Transverse colon (tissue), 4 donors: ENCODE data around the gene AHSP. TPM values are rescaled to one million over a fixed set of nuclear protein-coding genes. Genes with fewer than 3 reads are reported as not detected.

ENCODE experiments used
- DNase-seq: peaks from one replicate; pipeline ENCODE4 v3.0.0-alpha.2; 2019
- H3K27ac ChIP-seq, 4 donors: fragments of 200-600 bp; sonication (generic); 2 replicates each; pipeline ENCODE4 v1.5.1; 2016 to 2018; ENCODE audit warnings: inconsistent platforms in 4 of 4
- H3K27me3 ChIP-seq: fragments of 200-600 bp; sonication (generic); 2 replicates; pipeline ENCODE4 v1.5.1; 2017; ENCODE audit warnings: inconsistent platforms
- H3K36me3 ChIP-seq, 4 donors: fragments of 200-600 bp; sonication (generic); 2 replicates each; pipeline ENCODE4 v1.5.1; 2017 to 2019; ENCODE audit warnings: inconsistent platforms in 4 of 4
- H3K4me1 ChIP-seq, 4 donors: fragments of 200-600 bp; sonication (generic); 2 replicates each; pipeline ENCODE4 v1.5.1; 2017 to 2020; ENCODE audit warnings: inconsistent platforms in 4 of 4
- H3K4me3 ChIP-seq, 4 donors: fragments of 200-600 bp; sonication (generic); 1 replicate in 1 of 4; 2 replicates in 3 of 4; pipeline versions ENCODE4 v1.5.1 to v1.6.1; 2017 to 2019; ENCODE audit warnings: inconsistent platforms in 4 of 4
- H3K9me3 ChIP-seq, 2 donors: fragments of 200-600 bp; sonication (generic); 2 replicates each; pipeline ENCODE4 v1.5.1; 2017 to 2019; ENCODE audit warnings: inconsistent platforms in 2 of 2
- CTCF ChIP-seq, 5 experiments: fragments of 200-600 bp in 3 of 5; fragments of 450-650 bp in 2 of 5; sonication (generic) in 3 of 5; IDR thresholded peaks; 1 replicate in 2 of 5; 2 replicates in 3 of 5; pipeline ENCODE4 v1.5.1; 2016 to 2017; ENCODE audit warnings: antibody characterized with exemption in 5 of 5, inconsistent platforms in 3 of 5, mild to moderate bottlenecking in 2 of 5, moderate library complexity in 1 of 5
- EP300 ChIP-seq: sonication (generic); formaldehyde crosslinking; IDR thresholded peaks from one replicate; pipeline ENCODE4 v1.6.1; 2017; ENCODE audit warnings: antibody characterized with exemption, low read depth
- POLR2A ChIP-seq: fragments of 450-650 bp; IDR thresholded peaks from one replicate; pipeline ENCODE4 v1.6.1; 2016; ENCODE audit warnings: antibody characterized with exemption, mild to moderate bottlenecking, moderate library complexity
- POLR2AphosphoS5 ChIP-seq, 3 donors: sonication (generic); formaldehyde crosslinking; IDR thresholded peaks; one replicate each; pipeline ENCODE4 v1.6.1; 2016; ENCODE audit warnings: antibody characterized with exemption in 3 of 3
- WGBS, 2 donors: methylation state at CpG; one replicate each; pipeline ENCODE4 v1.1.5; 2018; ENCODE audit warnings: low coverage in 1 of 2; 5-methylcytosine and 5-hydroxymethylcytosine counted together
- in situ Hi-C, 4 donors: fragments of 200-750 bp; cut with MboI; loops; one replicate each; pipeline versions ENCODE4 v1.15.0 to v1.15.1; 2017; ENCODE audit warnings: low sequenced_read_pairs in 3 of 4, low pct_ligation_motif_present in 1 of 4, low pct_unique_long_range_greater_than_20kb in 1 of 4
- intact Hi-C: fragments of 100-400 bp; cut with DNase I; formaldehyde crosslinking; loops from one replicate; pipeline ENCODE4 v1.15.1; 2023; ENCODE audit warnings: low total_unique reads
- total RNA-seq, 4 donors: library from RNA; depleted of rRNA; stranded (reverse); fragments of >200 nt; gene quantifications; one replicate each; pipeline ENCODE4 v1.1.0, GENCODE V29; 2016

Gene AHSP
- total RNA-seq, 4 donors from 2014 or later = not detected

DNA sequence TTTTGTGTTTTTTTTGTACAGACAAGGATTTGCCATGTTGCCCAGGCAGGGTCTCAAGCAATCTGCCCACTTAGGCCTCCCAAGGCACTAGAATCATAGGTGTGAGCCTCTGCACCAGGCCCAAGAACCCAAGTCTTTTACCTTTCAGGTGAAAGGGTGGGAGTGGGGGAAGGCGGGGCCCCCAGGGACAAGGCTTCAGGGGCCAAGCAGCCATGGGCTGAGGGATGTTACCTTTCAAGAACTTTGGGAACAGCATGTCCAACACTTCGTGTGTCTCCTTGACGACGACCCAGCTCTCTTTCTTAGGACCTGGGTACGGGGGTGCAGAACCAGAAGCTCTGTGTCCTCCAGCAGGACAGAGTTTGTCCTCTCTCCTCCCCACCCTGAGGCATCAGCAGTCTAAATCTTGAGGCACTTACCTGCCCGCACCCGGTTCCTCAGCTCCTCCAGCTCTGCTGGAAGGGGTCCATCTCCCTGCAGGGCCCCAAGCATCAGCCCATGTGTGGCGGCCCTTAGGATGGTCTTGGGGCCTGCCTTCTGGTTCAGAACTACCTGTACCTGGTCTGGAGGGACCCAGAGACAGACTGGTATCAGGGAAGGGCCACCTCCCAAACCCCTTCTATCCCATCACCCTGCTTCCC, 35.8 kb upstream of the AHSP start:
- TF ChIP-seq CTCF (IDR thresholded peaks at IDR 0.05) = no peak
- no peak for TF ChIP-seq POLR2A
- no peak for TF ChIP-seq POLR2AphosphoS5 (IDR thresholded peaks at IDR 0.05)
- TF ChIP-seq EP300 = no peak
- no peak overlapping the region for H3K27ac ChIP-seq
- H3K4me1 ChIP-seq = peaks cover 4 to 18% (median 16%) of the 10 kb centered on the region in 4 donors
- H3K36me3 ChIP-seq = peaks cover 0 to 20% (median 5%) of the 10 kb centered on the region in 4 donors
- H3K27me3 ChIP-seq = peaks cover 5% of the 10 kb centered on the region
- no peak overlapping the region for H3K4me3 ChIP-seq
- 94% methylated on average over 8 of the region's 8 CpGs; no CpG with 5 or more reads in 1 of the 2 donors for WGBS, 2 donors
- no peaks in the 10 kb centered on the region for H3K9me3 ChIP-seq
- in situ Hi-C loops (loop anchor here in 1 of 4 donors (25.0 kb wide), 1 partner anchor 105 kb away; the partner anchor contains the start of gene ITGAD), intact Hi-C loops (no loop called here)
- DNase-seq = no peak

DNA sequence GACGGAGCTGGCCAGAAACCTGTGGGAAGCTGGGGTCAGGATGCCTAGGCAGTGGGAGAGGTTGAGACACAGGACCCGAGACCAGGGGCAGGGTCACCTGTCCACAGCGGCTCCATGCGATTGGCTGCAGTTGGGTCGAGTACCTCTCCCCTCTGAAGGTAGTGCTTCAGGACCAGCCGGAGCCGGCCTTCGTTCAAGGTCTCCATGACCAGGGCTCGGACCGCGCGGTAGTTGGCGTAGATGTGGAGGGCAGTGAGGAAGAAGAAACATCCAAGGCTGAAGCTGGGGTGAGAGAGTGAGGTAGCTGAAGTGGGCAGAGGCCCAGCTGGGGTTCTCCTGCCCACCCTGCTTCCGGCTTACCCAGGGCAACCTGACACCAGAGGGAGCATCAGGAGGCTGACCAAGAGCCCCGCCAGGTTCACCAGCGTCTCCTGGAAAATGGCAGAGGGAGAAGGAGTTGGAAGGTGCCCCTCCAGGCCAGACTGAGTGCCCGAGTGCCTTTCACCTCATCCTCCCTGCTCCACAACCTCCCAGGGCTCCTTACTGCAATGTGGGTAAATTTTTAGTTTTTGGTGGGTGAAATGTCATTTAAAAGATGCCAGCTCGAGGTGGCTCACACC, 34.1 kb upstream of the AHSP start:
- no peak for DNase-seq
- Histone ChIP-seq H3K4me3 (no peak overlapping the region), H3K4me1 (peaks cover 0 to 1% (median under 1%) of the 10 kb centered on the region in 4 donors), H3K9me3 (no peaks in the 10 kb centered on the region), H3K27ac (no peak overlapping the region), H3K27me3 (no peaks in the 10 kb centered on the region), H3K36me3 (peaks cover 0 to 24% (median 8%) of the 10 kb centered on the region in 4 donors)
- TF ChIP-seq POLR2A (no peak), CTCF (IDR thresholded peaks at IDR 0.05) (no peak), POLR2AphosphoS5 (IDR thresholded peaks at IDR 0.05) (no peak), EP300 (no peak)
- intact Hi-C loops (no loop called here), in situ Hi-C loops (loop anchor here in 1 of 4 donors (25.0 kb wide), 1 partner anchor 106 kb away; the partner anchor contains the start of gene ITGAD)
- WGBS, 2 donors = 94% methylated on average over 18 of the region's 18 CpGs; no CpG with 5 or more reads in 1 of the 2 donors

DNA sequence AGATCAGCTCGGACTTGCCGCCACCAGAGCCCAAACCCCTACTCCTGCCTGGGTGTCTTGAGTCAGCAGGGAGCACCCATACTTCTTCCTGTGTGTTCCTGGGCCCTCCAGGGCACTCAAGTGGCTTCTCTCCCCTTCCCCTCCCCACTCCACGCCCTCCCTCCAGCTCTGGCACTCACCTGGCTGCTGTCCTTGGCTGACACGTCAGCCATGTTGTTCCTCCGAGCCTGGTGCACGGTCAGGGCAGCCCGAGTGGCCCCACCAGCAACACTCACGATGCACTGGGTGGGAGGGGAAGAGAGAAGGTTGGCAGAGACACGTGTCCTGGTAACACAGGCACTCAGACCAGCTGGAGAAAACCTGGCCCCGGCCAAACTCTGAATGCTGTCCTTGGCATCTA, 31.0 kb upstream of the AHSP start:
- H3K4me3 ChIP-seq = no peak overlapping the region
- intact Hi-C loops (no loop called here), in situ Hi-C loops (loop anchor here in 1 of 4 donors (25.0 kb wide), 1 partner anchor 109 kb away; the partner anchor contains the start of gene ITGAD)
- peaks cover 0 to 34% (median 14%) of the 10 kb centered on the region in 4 donors for H3K36me3 ChIP-seq
- DNase-seq = no peak
- 91% methylated on average over 10 of the region's 10 CpGs; no CpG with 5 or more reads in 1 of the 2 donors for WGBS, 2 donors
- H3K4me1 ChIP-seq = no peaks in the 10 kb centered on the region
- H3K27ac ChIP-seq = no peak overlapping the region
- no peak for TF ChIP-seq POLR2AphosphoS5 (IDR thresholded peaks at IDR 0.05)
- TF ChIP-seq CTCF (IDR thresholded peaks at IDR 0.05) = no peak
- no peak for TF ChIP-seq POLR2A
- no peak for TF ChIP-seq EP300
- no peaks in the 10 kb centered on the region for H3K9me3 ChIP-seq
- no peaks in the 10 kb centered on the region for H3K27me3 ChIP-seq

GRCh38 chr16:31498493-31498892, 29.2 kb upstream of the AHSP start:
- no peaks in the 10 kb centered on the region for H3K4me1 ChIP-seq
- 93% methylated on average over 8 of the region's 8 CpGs; no CpG with 5 or more reads in 1 of the 2 donors for WGBS, 2 donors
- no peak for TF ChIP-seq POLR2AphosphoS5 (IDR thresholded peaks at IDR 0.05)
- TF ChIP-seq EP300 = no peak
- TF ChIP-seq CTCF (IDR thresholded peaks at IDR 0.05) = no peak
- TF ChIP-seq POLR2A = no peak
- peaks cover 0 to 27% (median 13%) of the 10 kb centered on the region in 4 donors for H3K36me3 ChIP-seq
- H3K9me3 ChIP-seq = no peaks in the 10 kb centered on the region
- no peak overlapping the region for H3K27ac ChIP-seq
- H3K27me3 ChIP-seq = no peaks in the 10 kb centered on the region
- no peak overlapping the region for H3K4me3 ChIP-seq
- DNase-seq = no peak
- intact Hi-C loops = no loop called here
- in situ Hi-C loops = loop anchor here in 1 of 4 donors (25.0 kb wide), 1 partner anchor 111 kb away; the partner anchor contains the start of gene ITGAD
